GM12878 (cell line): ENCODE data around the gene COG4. TPM values are rescaled to one million over a fixed set of nuclear protein-coding genes. Genes with fewer than 3 reads are reported as not detected.
A peak's percentile ranks its signal among the peaks of the same experiment; 100 is the strongest.
"Not testable (repeated sequence)": the region's sequence is repeated elsewhere in the genome, so short reads cannot be mapped to it uniquely, and the experiment has no call there.

Source experiments
- ATAC-seq: fragments of 200-7000 bp; cut with Tn5 transposase; 3 replicates; pipeline ENCODE4 v1.9.1; 2020; ENCODE audit warnings: mild to moderate bottlenecking, moderate library complexity
- BruUV-seq: library from RNA; stranded (reverse); fragments of 400-500 nt; replicated peaks from 2 replicates; lab custom pipeline; 2021; lab: Mats Ljungman, UMichigan
- CTCF ChIA-PET: fragments of 300-600 bp; sonication (Branson Sonifier 250); formaldehyde crosslinking; extraction: SDS; loops from one replicate; lab custom pipeline; 2021; ENCODE audit warnings: inconsistent platforms; lab: Yijun Ruan, JAX
- POLR2A ChIA-PET: fragments of 350-600 bp; formaldehyde crosslinking; extraction: SDS; loops from one replicate; lab custom pipeline; 2021; ENCODE audit warnings: inconsistent platforms; lab: Charles Lee
- RAD21 ChIA-PET: fragments of 300-600 bp; sonication (Branson Sonifier 250); formaldehyde crosslinking; loops from one replicate; lab custom pipeline; 2023; ENCODE audit warnings: antibody characterized with exemption; ENCODE audit not compliant: unreplicated experiment; lab: Charles Lee
- SMC1A ChIA-PET: fragments of 300-600 bp; sonication (Branson Sonifier 250); formaldehyde crosslinking; loops from one replicate; lab custom pipeline; 2023; ENCODE audit not compliant: unreplicated experiment, uncharacterized antibody; lab: Charles Lee
- DNase-seq: peaks from one replicate; pipeline ENCODE4 v3.0.0-alpha.2; 2011; ENCODE audit warnings: low read depth, low spot score
- FAIRE-seq: peaks from 3 replicates; lab custom pipeline; 2011; peaks lifted over from hg19 to GRCh38; lab: Jason Lieb, UNC
- H2AFZ ChIP-seq: 2 replicates; pipeline ENCODE4 v1.6.0; 2011; ENCODE audit warnings: low read depth, low read length, control low read depth; ENCODE audit not compliant: control insufficient read depth
- H3K27ac ChIP-seq: 2 replicates; pipeline ENCODE4 v1.5.1; 2011; ENCODE audit warnings: control low read depth; ENCODE audit not compliant: control insufficient read depth, insufficient read depth
- H3K27me3 ChIP-seq, 2 experiments: replicated peaks in 1 of 2; 2 replicates each; pipeline versions ENCODE4 v1.6.0 to v1.6.1; 2011; ENCODE audit warnings: low read length in 1 of 2; ENCODE audit not compliant: control insufficient read depth in 2 of 2, insufficient read depth in 2 of 2
- H3K36me3 ChIP-seq, 2 experiments: 2 replicates each; pipeline ENCODE4 v1.5.1; 2011; ENCODE audit warnings: low read length in 1 of 2; ENCODE audit not compliant: control insufficient read depth in 2 of 2, insufficient read depth in 2 of 2
- H3K4me1 ChIP-seq: 2 replicates; pipeline ENCODE4 v1.6.1; 2011; ENCODE audit warnings: mild to moderate bottlenecking, low read length, moderate library complexity, mixed read lengths; ENCODE audit not compliant: control insufficient read depth, insufficient read depth
- H3K4me2 ChIP-seq: 2 replicates; pipeline ENCODE4 v1.6.0; 2011; ENCODE audit warnings: control low read depth; ENCODE audit not compliant: control insufficient read depth, insufficient read depth
- H3K4me3 ChIP-seq: fragments of 200-600 bp; sonication (generic); 2 replicates; pipeline ENCODE4 v1.5.1; 2016
- H3K79me2 ChIP-seq: 2 replicates; pipeline ENCODE4 v1.6.0; 2011; ENCODE audit warnings: low read length; ENCODE audit not compliant: control insufficient read depth, insufficient read depth
- H3K9ac ChIP-seq: 2 replicates; pipeline ENCODE4 v1.8.0; 2011; ENCODE audit warnings: low read length, control low read depth, mixed read lengths; ENCODE audit not compliant: control insufficient read depth, insufficient read depth
- H3K9me3 ChIP-seq: replicated peaks from 3 replicates; pipeline ENCODE4 v1.5.1; 2011; ENCODE audit warnings: mild to moderate bottlenecking, low read length; ENCODE audit not compliant: control insufficient read depth, insufficient read depth
- H4K20me1 ChIP-seq: 2 replicates; pipeline ENCODE4 v1.6.0; 2011; ENCODE audit not compliant: control insufficient read depth, insufficient read depth
- BHLHE40 ChIP-seq, 2 experiments: fragments of 450-650 bp in 1 of 2; IDR thresholded peaks; 2 replicates each; pipeline ENCODE4 v1.6.1; 2011 to 2017; ENCODE audit warnings: low read depth in 2 of 2, borderline replicate concordance in 1 of 2, improper control_type of control experiment in 1 of 2, low read length in 1 of 2, mild to moderate bottlenecking in 1 of 2
- CEBPB ChIP-seq, 2 experiments: fragments of 150-350 bp in 1 of 2; IDR thresholded peaks; 2 replicates each; pipeline ENCODE4 v1.6.1; 2012 to 2014; ENCODE audit warnings: low read depth in 2 of 2, low read length in 2 of 2, borderline replicate concordance in 1 of 2, inconsistent platforms in 1 of 2
- CHD2 ChIP-seq: IDR thresholded peaks from 2 replicates; pipeline ENCODE4 v1.6.1; 2011; ENCODE audit warnings: low read depth, low read length, improper control_type of control experiment, borderline replicate concordance
- ETV6 ChIP-seq, 2 experiments: fragments of 450-650 bp in 1 of 2; IDR thresholded peaks in 1 of 2; conservative IDR thresholded peaks in 1 of 2; 2 replicates each; pipeline ENCODE4 v1.6.1; 2014; ENCODE audit warnings: antibody characterized with exemption in 1 of 2, borderline replicate concordance in 1 of 2, low read depth in 1 of 2, mild to moderate bottlenecking in 1 of 2, moderate library complexity in 1 of 2
- GATAD2B ChIP-seq: fragments of 450-650 bp; conservative IDR thresholded peaks from 2 replicates; pipeline ENCODE4 v1.6.1; 2017; ENCODE audit warnings: low read depth, mild to moderate bottlenecking, moderate library complexity
- NFIC ChIP-seq: IDR thresholded peaks from 2 replicates; pipeline ENCODE4 v1.6.1; 2012; ENCODE audit warnings: low read depth, mild to moderate bottlenecking, inconsistent platforms, low read length, moderate library complexity
- ZNF24 ChIP-seq: fragments of 450-650 bp; IDR thresholded peaks from 2 replicates; pipeline ENCODE4 v1.6.1; 2017; ENCODE audit warnings: antibody characterized with exemption, mild to moderate bottlenecking
- ZNF687 ChIP-seq: fragments of 450-650 bp; IDR thresholded peaks from 2 replicates; pipeline ENCODE4 v1.6.1; 2017; ENCODE audit warnings: mild to moderate bottlenecking, moderate library complexity
- WGBS: methylation state at CpG from one replicate; pipeline ENCODE4 v1.1.6; 2016; ENCODE audit warnings: low lambda C conversion rate; ENCODE audit not compliant: insufficient replicate concordance, insufficient coverage; ENCODE audit errors: missing lambda C conversion rate; 5-methylcytosine and 5-hydroxymethylcytosine counted together
- in situ Hi-C: fragments of 300-500 bp; cut with MboI; formaldehyde crosslinking; loops from 9 replicates; pipeline ENCODE4 v1.14.3; 2018; ENCODE audit warnings: mixed read lengths
- intact Hi-C: fragments of 100-400 bp; cut with micrococcal nuclease; formaldehyde crosslinking; loops from one replicate; pipeline ENCODE4 v1.14.2; 2022; ENCODE audit not compliant: unreplicated experiment
- polyA plus RNA-seq, 11 experiments: library from polyadenylated mRNA; depleted of rRNA in 4 of 11; unstranded in 6 of 11; stranded (reverse) in 5 of 11; fragments of >200 nt; fragmentation: Nextera tagmentation in 4 of 11; fragmentation: Illumina TruSeq in 1 of 11; extraction: Ambion mirVana in 4 of 11; extraction: Trizol in 1 of 11; gene quantifications; 1 replicate in 1 of 11; 2 replicates in 10 of 11; pipeline versions ENCODE4 v1.2.1 to v1.2.3, GENCODE V29; 2011 to 2016; ENCODE audit warnings: inconsistent platforms in 2 of 11, missing spikeins in 2 of 11, low read depth in 1 of 11
- total RNA-seq, 4 experiments: library from RNA; depleted of rRNA in 3 of 4; stranded (reverse); fragments of >200 nt in 3 of 4; fragmentation: Illumina TruSeq in 1 of 4; extraction: Trizol in 1 of 4; gene quantifications; 2 replicates each; pipeline versions ENCODE4 v1.2.1 to v1.2.3, GENCODE V29; 2013 to 2021

COG4 gene
- total and polyA plus RNA-seq, 10 of the 15 experiments (the other 5 are each of a cell fraction or from before 2014, with no cell fraction given): 7.0 to 57.7 (median 33.0) TPM

- H3K9me3 ChIP-seq, H4K20me1 ChIP-seq, FAIRE-seq, DNase-seq, H2AFZ ChIP-seq, H3K27me3 ChIP-seq, in situ Hi-C loops: not testable (repeated sequence)
- SMC1A ChIA-PET: interaction anchor here (0.9 to 4.7 kb wide), 9 partner anchors 8 to 132 kb away, joined by 3 to 22 read pairs (median 4); partner anchors contain the start of gene ST3GAL2
- ATAC-seq: peak; percentile 11
- H3K4me3 ChIP-seq: peak overlapping the region; percentile 86
- CTCF ChIA-PET: interaction anchor here (0.9 to 1.5 kb wide), 5 partner anchors 15 to 130 kb away, joined by 3 to 6 read pairs (median 3); no protein-coding TSS in a partner anchor
- TF ChIP-seq BHLHE40 (IDR thresholded peaks at IDR 0.05; ENCODE audit: borderline replicate concordance in 1 of 2, low read depth in 2 of 2, low read length in 1 of 2): peak in 1 of 2 experiments; percentile 10; a peak in 1 of 4 replicates
- POLR2A ChIA-PET: interaction anchor here (0.6 to 2.4 kb wide), 13 partner anchors 8 to 146 kb away, joined by 3 to 15 read pairs (median 5); partner anchors contain the start of genes FCSK and ST3GAL2
- peaks cover 2 to 16% of the 10 kb centered on the region in 2 experiments; a peak in 3 of 4 replicates for H3K36me3 ChIP-seq
- RAD21 ChIA-PET: interaction anchor here (0.9 to 4.1 kb wide), 8 partner anchors 10 to 178 kb away, joined by 3 to 25 read pairs (median 5); partner anchors contain the start of gene DDX19A
- intact Hi-C loops: loop anchor here (5.0 kb wide), 1 partner anchor 237 kb away; the partner anchor contains the start of gene AARS1
- H3K9ac ChIP-seq: peak overlapping the region; percentile 97
- H3K27ac ChIP-seq: peak overlapping the region; percentile 99
- H3K79me2 ChIP-seq: peaks cover 87% of the 10 kb centered on the region
- H3K4me2 ChIP-seq: peak overlapping the region; percentile 11; the same call in 1 of the 2 replicates
- 1% methylated on average over 24 of the region's 24 CpGs for WGBS
- peaks cover 14% of the 10 kb centered on the region for H3K4me1 ChIP-seq
- TSS peak; percentile 83 for BruUV-seq
Measured at GRCh38 chr16:70524399-70524825, 1.1 kb upstream of the COG4 start.

GRCh38 chr16:70523743-70524398 lies 517 bp upstream of the COG4 start, which contains the start of gene SF3B3:
TSS of gene SF3B3 (plus strand) at chr16:70523816. CDS start at chr16:70526657, 2,841 bp downstream.
- H3K9me3 ChIP-seq: no peaks in the 10 kb centered on the region
- peaks cover 5% of the 10 kb centered on the region; the same call in 1 of the 2 replicates for H4K20me1 ChIP-seq
- H3K27ac ChIP-seq: peak within 1 kb of the TSS; percentile 99
- peak within 1 kb of the TSS; percentile 86 for H3K4me3 ChIP-seq
- DNase-seq: no peak
- under 1% methylated on average over 32 of the region's 32 CpGs for WGBS
- intact Hi-C loops: loop anchor here (1.0 to 5.0 kb wide), 4 partner anchors 47 to 237 kb away; partner anchors contain the start of genes AARS1 and ST3GAL2
- BruUV-seq: no TSS peak
- H3K79me2 ChIP-seq: peaks cover 81% of the 10 kb centered on the region
- H2AFZ ChIP-seq: peak within 1 kb of the TSS; percentile 66
- H3K27me3 ChIP-seq: no peaks in the 10 kb centered on the region
- H3K36me3 ChIP-seq: peaks cover 2 to 12% of the 10 kb centered on the region in 2 experiments; a peak in 3 of 4 replicates
- peak within 1 kb of the TSS; percentile 92 for H3K4me2 ChIP-seq
- peak within 1 kb of the TSS; percentile 97 for H3K9ac ChIP-seq
- ChIA-PET RAD21 (interaction anchor here (0.9 to 4.1 kb wide), 9 partner anchors 10 to 177 kb away, joined by 3 to 25 read pairs (median 5); partner anchors contain the start of gene DDX19A), POLR2A (interaction anchor here (0.6 to 3.2 kb wide), 11 partner anchors 10 to 143 kb away, joined by 3 to 14 read pairs (median 4); partner anchors contain the start of genes FCSK and ST3GAL2), SMC1A (interaction anchor here (0.5 to 4.7 kb wide), 6 partner anchors 8 to 224 kb away, joined by 3 to 22 read pairs (median 5); no protein-coding TSS in a partner anchor), CTCF (interaction anchor here (0.9 to 3.1 kb wide), 6 partner anchors 15 to 143 kb away, joined by 3 to 8 read pairs (median 4); no protein-coding TSS in a partner anchor)
- peak; percentile 55 for ATAC-seq
- in situ Hi-C loops: no loop called here
- no peak for FAIRE-seq
- H3K4me1 ChIP-seq: peaks cover 14% of the 10 kb centered on the region
- TF ChIP-seq ZNF24: no peak
- no peak for TF ChIP-seq CEBPB (IDR thresholded peaks at IDR 0.05; ENCODE audit: borderline replicate concordance in 1 of 2, low read depth in 2 of 2, low read length in 2 of 2)
- TF ChIP-seq NFIC: peak; percentile 70
- TF ChIP-seq CHD2: peak; percentile 36; the same call in 1 of the 2 replicates
- no peak for TF ChIP-seq ETV6 (conservative IDR thresholded peaks at IDR 0.05 in 1 of 2, IDR thresholded peaks at IDR 0.05 in 1 of 2; ENCODE audit: borderline replicate concordance in 1 of 2, low read depth in 1 of 2)
- peak; percentile 71 for TF ChIP-seq ZNF687
- 0 out of 2 replicates have a peak, but pooled peaks have one; percentile 16 for TF ChIP-seq GATAD2B
